HFF-Myc (cell line): Measurements from ENCODE around the gene SBF2.

ENCODE experiments used
- DNase-seq: peaks from one replicate; pipeline ENCODE4 v3.0.0-alpha.2; 2011; ENCODE audit warnings: low read depth; ENCODE audit errors: extremely low read depth
- H3K4me3 ChIP-seq: replicated peaks from 2 replicates; pipeline ENCODE4 v1.5.1; 2011; ENCODE audit warnings: low read depth, mild to moderate bottlenecking, control low read depth, low read length
- CTCF ChIP-seq: IDR thresholded peaks from 2 replicates; pipeline ENCODE4 v1.5.1; 2012; ENCODE audit warnings: mild to moderate bottlenecking, low read depth, low read length, control low read depth; ENCODE audit errors: missing control alignments

SBF2 gene

GRCh38 chr11:9775398-9775779, 518.6 kb downstream of the SBF2 start:
- no peak for TF ChIP-seq CTCF
- no peak for DNase-seq
- no peak overlapping the region for H3K4me3 ChIP-seq

GRCh38 chr11:9774591-9775397, 519.2 kb downstream of the SBF2 start:
- no peak for DNase-seq
- no peak for TF ChIP-seq CTCF
- H3K4me3 ChIP-seq, result no peak overlapping the region

- H3K4me3 ChIP-seq, result no peak overlapping the region
- TF ChIP-seq CTCF, result no peak
- DNase-seq, result no peak
Observed at GRCh38 chr11:9774109-9774508, 519.9 kb downstream of the SBF2 start.

- TF ChIP-seq CTCF, result no peak
- H3K4me3 ChIP-seq, result no peak overlapping the region
- DNase-seq, result no peak
Observed at GRCh38 chr11:9773524-9773923, 520.5 kb downstream of the SBF2 start.

- H3K4me3 ChIP-seq, result no peak overlapping the region
- no peak for DNase-seq
- TF ChIP-seq CTCF, result no peak
Observed at GRCh38 chr11:9772218-9772617, 521.8 kb downstream of the SBF2 start.

- no peak for TF ChIP-seq CTCF
- no peak overlapping the region for H3K4me3 ChIP-seq
- no peak for DNase-seq
Observed at GRCh38 chr11:9771071-9771511, 522.9 kb downstream of the SBF2 start.

GRCh38 chr11:9769621-9770020, 524.4 kb downstream of the SBF2 start:
- H3K4me3 ChIP-seq, result no peak overlapping the region
- no peak for TF ChIP-seq CTCF
- DNase-seq, result no peak
